Hepatocyte (in vitro differentiated cells): Measurements from ENCODE around the gene RNF141.

Source experiments
- EZH2 ChIP-seq: fragments of 200-600 bp; sonication (generic); IDR thresholded peaks from 2 replicates; pipeline ENCODE4 v1.6.1; 2016; ENCODE audit warnings: antibody characterized with exemption, mild to moderate bottlenecking, borderline replicate concordance
- EZH2phosphoT487 ChIP-seq: fragments of 200-600 bp; sonication (generic); IDR thresholded peaks from one replicate; pipeline ENCODE4 v1.6.1; 2018; ENCODE audit warnings: antibody characterized with exemption, mild to moderate bottlenecking, low read depth, moderate library complexity; ENCODE audit not compliant: unreplicated experiment, severe bottlenecking

DNA sequence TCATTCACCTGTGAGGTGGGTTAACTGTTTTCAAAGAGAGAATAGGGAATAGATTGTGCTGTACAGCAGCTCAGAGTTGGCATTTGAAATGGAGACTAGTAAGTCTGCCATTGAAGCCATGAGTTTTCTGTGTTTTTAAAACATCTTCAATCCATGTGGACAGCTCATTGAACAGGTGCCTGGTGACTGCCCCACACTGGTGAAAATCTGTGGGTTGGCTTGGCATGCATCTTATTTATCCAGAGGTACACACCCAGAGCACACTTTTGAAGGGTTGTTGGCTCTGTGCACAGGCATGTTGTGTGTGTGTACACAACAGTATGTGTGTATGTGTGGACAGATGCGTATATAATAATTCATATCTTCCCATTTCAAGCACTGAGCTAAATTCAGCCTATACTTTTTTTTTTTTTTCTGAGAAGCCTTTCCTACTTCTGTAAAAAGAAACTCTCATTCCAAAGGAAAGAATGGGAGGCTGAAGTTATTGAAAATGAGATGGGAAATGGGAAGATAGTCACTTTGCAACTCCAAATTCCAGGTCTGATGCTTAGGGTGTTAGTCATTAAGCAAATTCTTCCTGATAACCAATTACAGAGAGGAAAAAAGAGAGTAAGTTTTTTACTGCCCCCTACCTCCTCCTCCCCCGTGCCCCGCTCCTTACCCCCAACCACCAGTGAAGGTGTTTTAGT, 34.5 kb upstream of the RNF141 start:
- no peak for TF ChIP-seq EZH2phosphoT487
- no peak for TF ChIP-seq EZH2
